GM23248 (cell line): ENCODE results near the gene SORT1. TPM values are rescaled to one million over a fixed set of nuclear protein-coding genes. Genes with fewer than 3 reads are reported as not detected.
A peak's percentile ranks its signal among the peaks of the same experiment; 100 is the strongest.

Source experiments
- DNase-seq: peaks from one replicate; pipeline ENCODE4 v3.0.0-alpha.2; 2015
- H2AFZ ChIP-seq: fragments of 200-600 bp; sonication (generic); 2 replicates; pipeline ENCODE4 v1.6.1; 2016; ENCODE audit warnings: antibody characterized with exemption
- H3F3A ChIP-seq: fragments of 200-600 bp; sonication (generic); 2 replicates; pipeline ENCODE4 v1.6.1; 2016; ENCODE audit warnings: mild to moderate bottlenecking, antibody characterized with exemption, mixed run types; ENCODE audit not compliant: insufficient read depth
- H3K27ac ChIP-seq: fragments of 200-600 bp; sonication (generic); 2 replicates; pipeline ENCODE4 v1.5.1; 2016; ENCODE audit warnings: mild to moderate bottlenecking
- H3K27me3 ChIP-seq: fragments of 200-600 bp; sonication (generic); replicated peaks from 2 replicates; pipeline ENCODE4 v1.6.1; 2016; ENCODE audit warnings: mild to moderate bottlenecking; ENCODE audit not compliant: insufficient read depth
- H3K36me3 ChIP-seq: fragments of 200-600 bp; sonication (generic); 2 replicates; pipeline ENCODE4 v1.6.1; 2016; ENCODE audit warnings: low read depth, mild to moderate bottlenecking
- H3K4me1 ChIP-seq: fragments of 200-600 bp; sonication (generic); 2 replicates; pipeline ENCODE4 v1.6.1; 2016; ENCODE audit warnings: mild to moderate bottlenecking; ENCODE audit not compliant: insufficient read depth
- H3K4me2 ChIP-seq: fragments of 200-600 bp; sonication (generic); one replicate; pipeline ENCODE4 v1.6.1; 2016; ENCODE audit warnings: mild to moderate bottlenecking; ENCODE audit not compliant: unreplicated experiment
- H3K4me3 ChIP-seq: fragments of 200-600 bp; sonication (generic); 2 replicates; pipeline ENCODE4 v1.5.1; 2016; ENCODE audit warnings: mild to moderate bottlenecking
- H3K79me2 ChIP-seq: fragments of 200-600 bp; sonication (generic); 2 replicates; pipeline ENCODE4 v1.6.1; 2016; ENCODE audit warnings: mild to moderate bottlenecking; ENCODE audit not compliant: insufficient read depth
- H3K9ac ChIP-seq: fragments of 200-600 bp; sonication (generic); 2 replicates; pipeline ENCODE4 v1.6.1; 2016; ENCODE audit warnings: mild to moderate bottlenecking
- H3K9me2 ChIP-seq: fragments of 200-600 bp; sonication (generic); 2 replicates; pipeline ENCODE4 v1.6.1; 2016; ENCODE audit warnings: mixed run types, mild to moderate bottlenecking, moderate library complexity; ENCODE audit not compliant: insufficient read depth
- H3K9me3 ChIP-seq: fragments of 200-600 bp; sonication (generic); one replicate; pipeline ENCODE4 v1.6.1; 2017; ENCODE audit warnings: low read depth
- H4K20me1 ChIP-seq: fragments of 200-600 bp; sonication (generic); 2 replicates; pipeline ENCODE4 v1.6.0; 2016; ENCODE audit not compliant: insufficient read depth
- EZH2 ChIP-seq: fragments of 200-600 bp; sonication (generic); IDR thresholded peaks from 2 replicates; pipeline ENCODE4 v1.6.1; 2018; ENCODE audit warnings: antibody characterized with exemption, mild to moderate bottlenecking; ENCODE audit not compliant: insufficient read depth, poor library complexity, severe bottlenecking
- EZH2phosphoT487 ChIP-seq: fragments of 200-600 bp; sonication (generic); IDR thresholded peaks from 2 replicates; pipeline ENCODE4 v1.6.1; 2018; ENCODE audit warnings: antibody characterized with exemption, moderate library complexity, mild to moderate bottlenecking, low read depth; ENCODE audit not compliant: insufficient read depth
- WGBS, 2 experiments: methylation state at CpG; one replicate each; pipeline ENCODE4 v1.1.6; 2015 to 2017; ENCODE audit warnings: low lambda C conversion rate in 2 of 2, low coverage in 1 of 2; ENCODE audit errors: missing lambda C conversion rate in 2 of 2; 5-methylcytosine and 5-hydroxymethylcytosine counted together
- in situ Hi-C: fragments of 300-500 bp; cut with MboI; formaldehyde crosslinking; loops from 2 replicates; pipeline ENCODE4 v1.15.0; 2020
- polyA plus RNA-seq: library from polyadenylated mRNA; unstranded; fragments of >200 nt; fragmentation: Nextera tagmentation; extraction: Ambion mirVana; gene quantifications from 2 replicates; pipeline ENCODE4 v1.2.1, GENCODE V29; 2016
- total RNA-seq: library from RNA; depleted of rRNA; stranded (reverse); fragments of >200 nt; shearing (Covaris generic); gene quantifications from 2 replicates; pipeline ENCODE4 v1.2.3, GENCODE V29; 2014

Gene SORT1
- total and polyA plus RNA-seq, 2 experiments from 2014 or later: 7.1 to 8.4 TPM

DNA sequence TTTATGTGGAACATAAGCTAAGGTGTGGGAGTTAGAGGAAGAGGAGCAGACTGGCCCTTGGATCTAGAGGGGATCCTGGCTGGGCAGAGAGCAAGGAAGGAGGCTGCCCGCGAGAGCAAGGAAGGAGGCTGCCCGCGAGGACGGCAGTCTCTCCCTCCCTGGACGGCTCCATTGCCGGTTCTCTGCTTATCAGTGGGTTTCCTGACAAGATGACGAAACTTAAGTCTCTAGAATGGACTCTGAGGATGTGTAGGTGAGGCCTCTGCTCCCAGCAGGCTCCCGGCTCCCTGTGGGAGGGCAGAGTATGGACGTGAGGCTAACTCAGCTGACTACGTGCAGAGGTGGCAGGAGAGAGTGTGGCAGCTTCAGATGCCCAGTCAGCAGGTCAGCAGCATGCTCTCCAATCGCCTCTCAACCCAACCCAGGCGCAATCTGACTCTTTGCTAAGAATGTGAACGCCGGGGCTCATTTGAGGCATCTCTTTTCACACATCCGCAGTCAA lies 97.0 kb downstream of the SORT1 start:
- 92% methylated on average over 16 of the region's 16 CpGs for WGBS, 2 experiments
- H2AFZ ChIP-seq: no peak overlapping the region
- no peak overlapping the region for H3K4me3 ChIP-seq
- no peak overlapping the region for H3K9ac ChIP-seq
- no peak overlapping the region for H3K27ac ChIP-seq
- H4K20me1 ChIP-seq: no peaks in the 10 kb centered on the region
- H3K27me3 ChIP-seq: no peaks in the 10 kb centered on the region
- H3K9me3 ChIP-seq: no peaks in the 10 kb centered on the region
- no peaks in the 10 kb centered on the region for H3K36me3 ChIP-seq
- in situ Hi-C loops: no loop called here
- H3F3A ChIP-seq: peaks cover 22% of the 10 kb centered on the region
- no peak overlapping the region for H3K4me2 ChIP-seq
- no peak for TF ChIP-seq EZH2phosphoT487
- no peak for TF ChIP-seq EZH2
- no peak for DNase-seq
- no peaks in the 10 kb centered on the region for H3K79me2 ChIP-seq
- H3K9me2 ChIP-seq: no peaks in the 10 kb centered on the region
- H3K4me1 ChIP-seq: peaks cover 21% of the 10 kb centered on the region

DNA sequence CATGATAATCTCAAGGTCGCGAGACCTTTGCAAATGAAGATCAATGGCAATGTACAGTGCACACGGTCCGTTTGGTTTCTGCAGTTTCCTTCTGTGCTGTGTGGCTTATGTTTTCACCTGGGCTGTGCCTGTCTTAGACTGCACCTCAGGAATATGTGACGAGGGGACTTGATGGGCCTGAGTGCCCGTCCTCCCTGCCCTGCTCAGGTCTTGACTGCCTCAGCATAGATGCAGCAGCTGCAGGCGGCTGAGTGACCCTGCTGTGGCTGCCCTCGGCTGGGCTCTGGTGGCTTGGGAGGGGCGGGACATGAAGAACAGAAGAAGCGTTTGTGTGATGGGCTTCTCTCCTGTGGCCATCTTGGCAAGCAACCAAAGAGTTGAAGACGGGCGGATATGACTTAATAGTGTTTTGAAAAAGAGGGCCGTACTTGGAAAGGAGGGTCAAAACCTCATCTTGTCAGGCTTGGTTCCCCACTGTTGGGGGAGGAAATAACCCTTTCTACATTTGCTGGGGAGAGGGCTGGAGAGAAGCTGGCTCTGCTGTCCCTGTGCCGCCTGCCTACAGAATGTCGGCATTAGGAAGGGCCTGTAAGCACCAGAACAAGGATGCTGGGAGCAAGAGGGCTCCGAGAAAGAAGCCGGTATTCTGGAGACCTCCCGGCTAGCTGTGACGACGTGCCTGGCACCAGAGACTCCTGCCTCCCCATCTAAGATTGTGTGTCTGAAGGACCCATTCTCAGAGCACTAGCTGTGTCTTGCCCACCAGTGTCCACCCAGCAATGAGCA lies 98.0 kb downstream of the SORT1 start:
- peak overlapping the region; percentile 71 for H3K27ac ChIP-seq
- in situ Hi-C loops: no loop called here
- no peaks in the 10 kb centered on the region for H3K9me2 ChIP-seq
- H3K9ac ChIP-seq: 0 out of 2 replicates have a peak overlapping the region, but pooled peaks have one; percentile 59
- H3K79me2 ChIP-seq: no peaks in the 10 kb centered on the region
- TF ChIP-seq EZH2: no peak
- no peak for TF ChIP-seq EZH2phosphoT487
- peaks cover 22% of the 10 kb centered on the region for H3F3A ChIP-seq
- no peaks in the 10 kb centered on the region for H3K27me3 ChIP-seq
- no peak for DNase-seq
- 89 to 92% methylated on average over 20 of the region's 20 CpGs for WGBS, 2 experiments
- H4K20me1 ChIP-seq: no peaks in the 10 kb centered on the region
- H3K4me3 ChIP-seq: no peak overlapping the region
- H3K4me1 ChIP-seq: peaks cover 21% of the 10 kb centered on the region
- H3K4me2 ChIP-seq: peak overlapping the region; percentile 65
- no peak overlapping the region; the same call in 1 of the 2 replicates for H2AFZ ChIP-seq
- no peaks in the 10 kb centered on the region for H3K9me3 ChIP-seq
- H3K36me3 ChIP-seq: no peaks in the 10 kb centered on the region

DNA sequence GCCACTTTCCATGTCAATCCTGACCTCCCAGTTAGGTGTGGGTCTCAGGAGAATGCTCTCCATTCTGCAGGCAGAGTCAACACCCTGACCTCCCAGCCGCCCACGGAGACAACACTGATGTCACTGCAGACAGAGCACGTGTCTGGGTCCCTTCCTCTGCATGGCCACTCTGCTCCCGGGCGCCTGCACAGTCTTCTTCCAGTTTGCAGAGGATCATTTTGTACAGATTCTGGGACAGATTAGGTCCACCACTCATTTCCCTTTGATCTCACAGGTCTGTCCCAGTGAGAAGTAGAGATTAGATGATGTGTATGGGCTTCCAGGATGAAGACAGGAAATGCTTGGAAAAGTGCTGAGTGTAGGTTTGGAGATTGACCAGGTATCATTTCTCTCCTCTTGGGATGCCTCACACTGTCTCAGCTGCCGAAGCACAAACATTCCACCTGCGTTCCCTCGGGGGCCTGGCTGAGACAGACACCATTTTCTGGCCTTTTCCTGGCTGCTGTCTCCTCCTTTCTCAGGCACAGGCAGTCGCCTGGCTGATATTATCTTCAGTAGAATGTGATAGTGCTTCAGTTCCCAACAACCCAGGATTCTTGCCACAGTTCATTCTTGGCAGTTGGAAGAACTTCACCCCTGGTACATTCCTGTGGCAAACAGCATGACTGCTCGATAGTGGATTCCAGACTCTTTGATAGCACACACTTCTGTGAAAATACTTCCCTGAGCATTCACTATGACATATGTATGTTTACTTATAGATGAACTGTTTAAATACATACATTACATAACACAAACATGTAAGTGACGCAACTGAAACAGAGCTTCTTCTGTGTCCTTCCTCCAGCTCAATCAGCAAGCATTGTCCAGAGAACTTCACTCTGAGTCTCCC lies 98.8 kb downstream of the SORT1 start:
- peak overlapping the region; percentile 74 for H2AFZ ChIP-seq

DNA sequence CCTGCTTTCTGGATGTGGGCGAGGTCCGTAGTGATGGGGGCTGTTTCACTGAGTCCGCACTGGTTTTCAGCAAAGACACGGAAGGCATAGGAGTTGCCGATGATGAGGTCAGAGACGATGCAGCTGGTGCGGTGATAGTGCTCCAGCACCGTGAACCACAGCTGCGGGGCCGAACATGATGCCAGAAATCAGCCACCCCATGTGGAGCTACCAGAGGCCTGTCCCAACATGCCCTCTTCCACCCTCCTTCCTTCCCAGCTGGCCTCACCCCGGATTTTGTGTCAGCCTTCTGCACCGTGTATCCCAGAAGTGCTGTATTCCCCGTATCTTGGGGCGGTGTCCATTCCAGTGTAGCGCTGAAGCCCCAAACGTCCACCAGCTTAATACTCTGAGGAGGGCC lies 100.9 kb downstream of the SORT1 start:
- peaks cover 22% of the 10 kb centered on the region for H3F3A ChIP-seq
- H3K4me2 ChIP-seq: no peak overlapping the region
- H3K79me2 ChIP-seq: no peaks in the 10 kb centered on the region
- H3K9ac ChIP-seq: no peak overlapping the region
- no peak overlapping the region for H2AFZ ChIP-seq
- no peaks in the 10 kb centered on the region for H4K20me1 ChIP-seq
- no peaks in the 10 kb centered on the region for H3K9me2 ChIP-seq
- H3K4me1 ChIP-seq: peaks cover 29% of the 10 kb centered on the region
- no peak overlapping the region for H3K27ac ChIP-seq
- no peak for DNase-seq
- 95 to 96% methylated on average over 16 of the region's 16 CpGs for WGBS, 2 experiments
- in situ Hi-C loops: no loop called here
- H3K27me3 ChIP-seq: no peaks in the 10 kb centered on the region
- no peak overlapping the region for H3K4me3 ChIP-seq
- H3K9me3 ChIP-seq: no peaks in the 10 kb centered on the region
- no peak for TF ChIP-seq EZH2
- no peak for TF ChIP-seq EZH2phosphoT487
- H3K36me3 ChIP-seq: no peaks in the 10 kb centered on the region

More for the DNA sequence above, 98.8 kb downstream of the SORT1 start:
- H3K9ac ChIP-seq: peak overlapping the region; percentile 59
- H3K4me2 ChIP-seq: peak overlapping the region; percentile 65
- WGBS, 2 experiments: 11 to 12% methylated on average over 11 of the region's 11 CpGs
- no peaks in the 10 kb centered on the region for H3K9me3 ChIP-seq
- in situ Hi-C loops: no loop called here
- H3K27ac ChIP-seq: peak overlapping the region; percentile 71
- H3K36me3 ChIP-seq: no peaks in the 10 kb centered on the region
- H4K20me1 ChIP-seq: no peaks in the 10 kb centered on the region
- peaks cover 22% of the 10 kb centered on the region for H3F3A ChIP-seq
- no peaks in the 10 kb centered on the region for H3K9me2 ChIP-seq
- DNase-seq: peak; percentile 81
- H3K4me3 ChIP-seq: peak overlapping the region; percentile 47
- H3K4me1 ChIP-seq: peaks cover 26% of the 10 kb centered on the region
- no peaks in the 10 kb centered on the region for H3K79me2 ChIP-seq
- no peak for TF ChIP-seq EZH2phosphoT487
- no peak for TF ChIP-seq EZH2
- no peaks in the 10 kb centered on the region for H3K27me3 ChIP-seq
